Lung (tissue), 12 donors: Measurements from ENCODE around the gene CRYZL1. TPM values are rescaled to one million over a fixed set of nuclear protein-coding genes. Genes with fewer than 3 reads are reported as not detected.
A peak's percentile ranks its signal among the peaks of the same experiment; 100 is the strongest.

Source experiments
- ATAC-seq: fragments of 200-7000 bp; cut with Tn5 transposase; one replicate; pipeline ENCODE4 v1.9.1; 2020; ENCODE audit warnings: moderate number of reproducible peaks; ENCODE audit not compliant: insufficient read depth, low FRiP score
- DNase-seq, 3 donors: peaks; one replicate each; pipeline ENCODE4 v3.0.0-alpha.2; 2013 to 2017
- H3K27ac ChIP-seq, 2 donors: one replicate each; pipeline ENCODE4 v1.5.1; 2013; ENCODE audit warnings: mild to moderate bottlenecking in 2 of 2, moderate library complexity in 2 of 2, control low read depth in 1 of 2, inconsistent platforms in 1 of 2, low read depth in 1 of 2, low read length in 1 of 2
- H3K27me3 ChIP-seq, 3 donors: one replicate each; pipeline ENCODE4 v1.5.1; 2013; ENCODE audit warnings: low read length in 2 of 3; ENCODE audit not compliant: control insufficient read depth in 3 of 3, insufficient read depth in 3 of 3
- H3K36me3 ChIP-seq, 4 donors: one replicate each; pipeline ENCODE4 v1.5.1; 2013; ENCODE audit warnings: low read length in 4 of 4, mild to moderate bottlenecking in 1 of 4, moderate library complexity in 1 of 4; ENCODE audit not compliant: control insufficient read depth in 4 of 4, insufficient read depth in 4 of 4
- H3K4me1 ChIP-seq, 5 donors: one replicate each; pipeline ENCODE4 v1.5.1; 2013; ENCODE audit warnings: low read length in 5 of 5, mild to moderate bottlenecking in 2 of 5, moderate library complexity in 1 of 5; ENCODE audit not compliant: control insufficient read depth in 5 of 5, insufficient read depth in 5 of 5
- H3K4me3 ChIP-seq: one replicate; pipeline ENCODE4 v1.5.1; 2013; ENCODE audit warnings: mild to moderate bottlenecking, control low read depth, moderate library complexity
- H3K9ac ChIP-seq, 2 donors: one replicate each; pipeline ENCODE4 v1.5.1; 2013; ENCODE audit warnings: low read length in 2 of 2, control low read depth in 1 of 2; ENCODE audit not compliant: insufficient read depth in 1 of 2
- H3K9me3 ChIP-seq, 4 donors: one replicate each; pipeline ENCODE4 v1.5.1; 2013; ENCODE audit warnings: low read length in 3 of 4, mild to moderate bottlenecking in 1 of 4, moderate library complexity in 1 of 4; ENCODE audit not compliant: control insufficient read depth in 4 of 4, insufficient read depth in 3 of 4
- WGBS, 2 donors: extraction: QIAGEN DNeasy Blood & Tissue Kit; methylation state at CpG; one replicate each; pipeline ENCODE4 v1.1.7; 2013; 5-methylcytosine and 5-hydroxymethylcytosine counted together
- polyA plus RNA-seq, 2 donors: library from polyadenylated mRNA; stranded (reverse); fragments of 200-250 nt; gene quantifications; one replicate each; pipeline ENCODE4 v1.2.1, GENCODE V29; 2013
- total RNA-seq, 2 donors: library from RNA; depleted of rRNA in 1 of 2; stranded (reverse); fragments of >200 nt in 1 of 2; gene quantifications; one replicate each; pipeline ENCODE4 v1.2.1, GENCODE V29; 2014 to 2021
- TF ChIP-seq, protein P1 (sequence below): IDR thresholded peaks from 2 replicates; pipeline ENCODE4 v1.5.1; 2012; ENCODE audit warnings: mild to moderate bottlenecking; ENCODE audit errors: control extremely low read depth, extremely low read depth
- donor health status: control.
- donor health status: control.
- donor health status: Bipolar disorder and iron deficiency.
- donor health status: healthy.
- donor health status: DM: yes; HTN: yes; CAD: no.

CRYZL1 gene
- total and polyA plus RNA-seq, 4 donors: 16.4 to 64.2 (median 30.3) TPM

DNA sequence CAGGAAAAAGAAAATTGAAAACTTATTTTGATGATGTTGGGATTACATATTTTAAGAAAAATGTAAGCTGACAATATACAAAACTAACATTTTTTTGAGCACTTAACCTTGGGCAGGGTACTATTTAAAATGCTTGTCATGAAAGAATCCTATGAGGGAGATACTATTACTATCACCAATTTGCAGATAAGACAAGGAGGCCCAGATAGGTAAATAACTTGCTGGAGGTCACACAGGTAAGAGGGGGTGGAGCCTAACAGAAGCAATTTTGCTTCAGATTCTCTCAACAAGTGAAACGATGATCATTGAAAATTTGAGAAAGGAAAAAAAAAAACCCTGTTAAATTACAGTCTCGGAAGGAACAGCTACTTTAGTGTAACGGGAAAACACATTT, 100.8 kb downstream of the CRYZL1 start:
- H3K27me3 ChIP-seq: no peaks in the 10 kb centered on the region
- peak overlapping the region in 1 of 2 donors; percentile 53 for H3K9ac ChIP-seq
- peaks cover 0 to 23% (median 6%) of the 10 kb centered on the region in 5 donors for H3K4me1 ChIP-seq
- no peak overlapping the region for H3K27ac ChIP-seq
- WGBS, 2 donors: 72 to 74% methylated on average over 3 of the region's 3 CpGs
- H3K4me3 ChIP-seq: no peak overlapping the region
- no peaks in the 10 kb centered on the region for H3K9me3 ChIP-seq
- DNase-seq (no peak), ATAC-seq (no peak)
- TF ChIP-seq, protein P1, sequence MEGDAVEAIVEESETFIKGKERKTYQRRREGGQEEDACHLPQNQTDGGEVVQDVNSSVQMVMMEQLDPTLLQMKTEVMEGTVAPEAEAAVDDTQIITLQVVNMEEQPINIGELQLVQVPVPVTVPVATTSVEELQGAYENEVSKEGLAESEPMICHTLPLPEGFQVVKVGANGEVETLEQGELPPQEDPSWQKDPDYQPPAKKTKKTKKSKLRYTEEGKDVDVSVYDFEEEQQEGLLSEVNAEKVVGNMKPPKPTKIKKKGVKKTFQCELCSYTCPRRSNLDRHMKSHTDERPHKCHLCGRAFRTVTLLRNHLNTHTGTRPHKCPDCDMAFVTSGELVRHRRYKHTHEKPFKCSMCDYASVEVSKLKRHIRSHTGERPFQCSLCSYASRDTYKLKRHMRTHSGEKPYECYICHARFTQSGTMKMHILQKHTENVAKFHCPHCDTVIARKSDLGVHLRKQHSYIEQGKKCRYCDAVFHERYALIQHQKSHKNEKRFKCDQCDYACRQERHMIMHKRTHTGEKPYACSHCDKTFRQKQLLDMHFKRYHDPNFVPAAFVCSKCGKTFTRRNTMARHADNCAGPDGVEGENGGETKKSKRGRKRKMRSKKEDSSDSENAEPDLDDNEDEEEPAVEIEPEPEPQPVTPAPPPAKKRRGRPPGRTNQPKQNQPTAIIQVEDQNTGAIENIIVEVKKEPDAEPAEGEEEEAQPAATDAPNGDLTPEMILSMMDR: no peak
- H3K36me3 ChIP-seq: peaks cover 5 to 25% (median 9%) of the 10 kb centered on the region in 4 donors

DNA sequence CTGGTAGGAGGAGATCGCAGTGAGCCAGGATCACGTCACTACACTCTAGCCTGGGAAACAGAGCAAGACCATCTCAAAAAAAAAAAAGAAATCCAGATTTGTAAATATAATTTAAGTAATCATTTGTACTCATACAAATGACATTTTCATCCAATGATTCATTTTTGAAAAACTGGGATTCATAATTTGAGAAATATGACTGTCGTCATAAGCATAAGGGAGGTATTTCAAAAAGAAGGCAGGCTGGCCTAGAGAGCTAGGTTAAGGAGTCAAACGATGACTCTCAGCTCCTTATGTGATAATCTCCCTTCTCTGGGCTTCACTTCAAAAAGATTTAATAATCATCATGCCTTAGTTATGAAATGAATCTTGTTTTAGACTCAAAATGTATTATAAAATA, 101.9 kb downstream of the CRYZL1 start:
- WGBS, 2 donors: 84 to 87% methylated on average over 4 of the region's 4 CpGs
- Histone ChIP-seq H3K27me3 (no peaks in the 10 kb centered on the region), H3K4me1 (peaks cover 0 to 13% (median 6%) of the 10 kb centered on the region in 5 donors), H3K9ac (no peak overlapping the region), H3K27ac (no peak overlapping the region), H3K4me3 (no peak overlapping the region), H3K36me3 (peaks cover 6 to 25% (median 11%) of the 10 kb centered on the region in 4 donors), H3K9me3 (no peaks in the 10 kb centered on the region)
- ATAC-seq (no peak), DNase-seq (no peak)
- TF ChIP-seq, protein P1: no peak

Other genes starting within 250 kb of the CRYZL1 start
- 10 to 100 TPM; 60.8 to 82.4 TPM for gene IFNGR2, start 238.3 kb downstream of the CRYZL1 start, total RNA-seq
- gene IFNGR2, start 238.3 kb downstream of the CRYZL1 start, polyA plus RNA-seq: 100 to 1,000 TPM in 1 of 2 donors, 10 to 100 TPM in 1; 58.6 to 198 TPM
- 10 to 100 TPM; 51.4 to 73.6 TPM for gene TMEM50B, start 161.8 kb downstream of the CRYZL1 start, total RNA-seq
- 10 to 100 TPM; 35.4 to 45.3 TPM for gene TMEM50B, start 161.8 kb downstream of the CRYZL1 start, polyA plus RNA-seq
- 1 to 10 TPM; 1.3 TPM for gene DNAJC28, start 150.0 kb downstream of the CRYZL1 start, total RNA-seq
- 1 to 10 TPM in 1 of 2 donors, under 1 TPM in 1; 0.74 to 1.6 TPM for gene DNAJC28, start 150.0 kb downstream of the CRYZL1 start, polyA plus RNA-seq
- gene GART, start 99.6 kb downstream of the CRYZL1 start, total RNA-seq: 10 to 100 TPM; 57.2 to 58.7 TPM
- 10 to 100 TPM; 15.3 to 36.6 TPM for gene GART, start 99.6 kb downstream of the CRYZL1 start, polyA plus RNA-seq
- gene SON, start 98.7 kb downstream of the CRYZL1 start, total RNA-seq: 100 to 1,000 TPM; 251 to 393 TPM
- gene SON, start 98.7 kb downstream of the CRYZL1 start, polyA plus RNA-seq: 100 to 1,000 TPM; 100 to 133 TPM
- gene DONSON, start 53.1 kb downstream of the CRYZL1 start, total RNA-seq: 10 to 100 TPM in 1 of 2 donors, 1 to 10 TPM in 1; 6.0 to 10.0 TPM
- 10 to 100 TPM in 1 of 2 donors, 1 to 10 TPM in 1; 5.3 to 11.6 TPM for gene DONSON, start 53.1 kb downstream of the CRYZL1 start, polyA plus RNA-seq
- gene ITSN1, start 760 bp upstream of the CRYZL1 start, total RNA-seq: 10 to 100 TPM; 27.6 to 46.0 TPM
- 10 to 100 TPM; 11.2 to 12.0 TPM for gene ITSN1, start 760 bp upstream of the CRYZL1 start, polyA plus RNA-seq